ENCODE results near the gene GATA6.

Gene GATA6

GRCh38 chr18:22166069-22166950 lies 3.1 kb upstream of the GATA6 start:
- DNase-seq (ENCODE audit: low read depth in 2 of 2), result no peak

GRCh38 chr18:22167091-22167470 lies 2.3 kb upstream of the GATA6 start:
- DNase-seq (ENCODE audit: low read depth in 2 of 2), result no peak

- no peak for DNase-seq (ENCODE audit: low read depth in 2 of 2)
Measured at GRCh38 chr18:22167471-22168241, 1.7 kb upstream of the GATA6 start.

GRCh38 chr18:22168360-22168921 lies 948 bp upstream of the GATA6 start:
- no peak for DNase-seq (ENCODE audit: low read depth in 2 of 2)

- no peak for DNase-seq (ENCODE audit: low read depth in 2 of 2)
Measured at GRCh38 chr18:22169889-22170420, 566 bp downstream of the GATA6 start.

GRCh38 chr18:22170421-22171257 lies 1.2 kb downstream of the GATA6 start:
- no peak for DNase-seq (ENCODE audit: low read depth in 2 of 2)

GRCh38 chr18:22171258-22172119 lies 2.1 kb downstream of the GATA6 start:
- no peak for DNase-seq (ENCODE audit: low read depth in 2 of 2)

- DNase-seq (ENCODE audit: low read depth in 2 of 2), result no peak
Measured at GRCh38 chr18:22172120-22172582, 2.8 kb downstream of the GATA6 start.

- DNase-seq (ENCODE audit: low read depth in 2 of 2), result no peak
Measured at GRCh38 chr18:22172594-22173049, 3.2 kb downstream of the GATA6 start.

- DNase-seq (ENCODE audit: low read depth in 2 of 2), result no peak
Measured at GRCh38 chr18:22173221-22173927, 4.0 kb downstream of the GATA6 start.

- DNase-seq (ENCODE audit: low read depth in 2 of 2), result no peak
Measured at GRCh38 chr18:22173928-22174301, 4.5 kb downstream of the GATA6 start.

- DNase-seq (ENCODE audit: low read depth in 2 of 2), result no peak
Measured at GRCh38 chr18:22174341-22175145, 5.2 kb downstream of the GATA6 start.

- DNase-seq (ENCODE audit: low read depth in 2 of 2), result no peak
Measured at GRCh38 chr18:22175346-22175745, 6.0 kb downstream of the GATA6 start.

- DNase-seq (ENCODE audit: low read depth in 2 of 2), result no peak
Measured at GRCh38 chr18:22176420-22177326, 7.3 kb downstream of the GATA6 start.

- DNase-seq (ENCODE audit: low read depth in 2 of 2), result no peak
Measured at GRCh38 chr18:22177327-22177871, 8.0 kb downstream of the GATA6 start.

GRCh38 chr18:22179174-22179573 lies 9.8 kb downstream of the GATA6 start:
- no peak for DNase-seq (ENCODE audit: low read depth in 2 of 2)

GRCh38 chr18:22179631-22180030 lies 10.2 kb downstream of the GATA6 start:
- DNase-seq (ENCODE audit: low read depth in 2 of 2), result no peak
